ENCODE results near the gene SYNC. TPM values are rescaled to one million over a fixed set of nuclear protein-coding genes. Genes with fewer than 3 reads are reported as not detected.
"Not testable (repeated sequence)": the region's sequence is repeated elsewhere in the genome, so short reads cannot be mapped to it uniquely, and the experiment has no call there.

SYNC gene
- total RNA-seq, 3 donors from 2014 or later = 14.3 to 19.2 (median 14.6) TPM

- peaks cover 5% of the 10 kb centered on the region for H3K4me1 ChIP-seq (ENCODE audit: low read depth)
- H3K4me3 ChIP-seq = no peak overlapping the region
- DNase-seq (peak in 1 of 3 donors; percentile 11), ATAC-seq (no peak)
- no peaks in the 10 kb centered on the region for H3K9me3 ChIP-seq
- TF ChIP-seq CTCF (IDR thresholded peaks at IDR 0.05) = no peak
- intact Hi-C loops (cut with DNase I, micrococcal nuclease) = no loop called here
- H3K36me3 ChIP-seq (ENCODE audit: low read depth) = no peaks in the 10 kb centered on the region
Observed at GRCh38 chr1:32706491-32706890, 3.9 kb upstream of the SYNC start.

GRCh38 chr1:32705516-32705915 lies 2.9 kb upstream of the SYNC start:
- no peak for TF ChIP-seq CTCF (IDR thresholded peaks at IDR 0.05)
- DNase-seq (peak in 1 of 3 donors; percentile 16), ATAC-seq (no peak)
- Histone ChIP-seq H3K4me1 (ENCODE audit: low read depth) (peaks cover 5% of the 10 kb centered on the region), H3K36me3 (ENCODE audit: low read depth) (no peaks in the 10 kb centered on the region), H3K4me3 (no peak overlapping the region), H3K9me3 (no peaks in the 10 kb centered on the region)
- intact Hi-C loops (cut with DNase I, micrococcal nuclease) = no loop called here

GRCh38 chr1:32703479-32704291 lies 1.1 kb upstream of the SYNC start:
- TF ChIP-seq CTCF (IDR thresholded peaks at IDR 0.05) = no peak
- no peak overlapping the region for H3K4me3 ChIP-seq
- peaks cover 5% of the 10 kb centered on the region for H3K4me1 ChIP-seq (ENCODE audit: low read depth)
- ATAC-seq (no peak), DNase-seq (peak in 1 of 3 donors; percentile 41)
- no peaks in the 10 kb centered on the region for H3K36me3 ChIP-seq (ENCODE audit: low read depth)
- H3K9me3 ChIP-seq = no peaks in the 10 kb centered on the region
- intact Hi-C loops (cut with DNase I, micrococcal nuclease) = no loop called here

GRCh38 chr1:32701951-32702598 lies 495 bp downstream of the SYNC start:
- DNase-seq = peak in 2 of 3 donors; percentile 42 to 58
- intact Hi-C loops (cut with DNase I, micrococcal nuclease) = no loop called here
- no peak for TF ChIP-seq CTCF (IDR thresholded peaks at IDR 0.05)
- Histone ChIP-seq H3K4me3 (peak overlapping the region; percentile 30), H3K36me3 (ENCODE audit: low read depth) (no peaks in the 10 kb centered on the region), H3K4me1 (ENCODE audit: low read depth) (peaks cover 5% of the 10 kb centered on the region), H3K9me3 (no peaks in the 10 kb centered on the region)
- peak; percentile 20 for ATAC-seq

GRCh38 chr1:32701421-32701911 lies 1.1 kb downstream of the SYNC start:
- peaks cover 5% of the 10 kb centered on the region for H3K4me1 ChIP-seq (ENCODE audit: low read depth)
- intact Hi-C loops (cut with DNase I, micrococcal nuclease) = no loop called here
- no peaks in the 10 kb centered on the region for H3K36me3 ChIP-seq (ENCODE audit: low read depth)
- TF ChIP-seq CTCF (IDR thresholded peaks at IDR 0.05) = no peak
- DNase-seq (peak; percentile 62 to 71 (median 69)), ATAC-seq (peak; percentile 78)
- no peak overlapping the region for H3K4me3 ChIP-seq
- no peaks in the 10 kb centered on the region for H3K9me3 ChIP-seq

GRCh38 chr1:32696996-32697395 lies 5.6 kb downstream of the SYNC start:
- ATAC-seq; DNase-seq; H3K9me3 ChIP-seq; intact Hi-C loops (cut with DNase I, micrococcal nuclease); H3K4me3 ChIP-seq; H3K36me3 ChIP-seq (ENCODE audit: low read depth); H3K4me1 ChIP-seq (ENCODE audit: low read depth): not testable (repeated sequence)
